Measurements from ENCODE around the gene EBPL.

DNA sequence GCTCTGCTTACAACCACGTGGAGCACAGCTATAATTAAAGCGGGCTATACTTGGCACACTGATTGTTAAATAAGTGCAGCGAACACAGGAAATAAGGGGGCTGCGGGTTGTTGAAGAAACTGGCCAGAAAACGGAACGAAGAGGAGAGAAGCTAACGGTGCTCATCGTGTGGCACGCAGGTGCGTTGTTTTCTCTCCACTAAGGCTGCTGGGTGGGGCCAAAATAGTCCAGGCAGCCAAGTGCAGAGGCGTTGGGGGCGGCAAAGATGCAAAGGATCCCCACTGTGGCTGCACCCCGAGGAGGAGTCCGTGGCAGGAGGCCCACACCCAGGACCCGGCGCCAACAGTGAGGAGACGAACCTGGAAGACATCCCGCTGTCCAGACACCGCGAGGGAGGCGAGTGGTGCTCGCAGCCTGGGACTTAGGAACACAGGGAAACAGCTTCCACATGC, 71.1 kb downstream of the EBPL start:
- TF ChIP-seq RXRA (IDR thresholded peaks at IDR 0.05; ENCODE audit: borderline replicate concordance, low read depth), result no peak
- no peak for TF ChIP-seq CTCF (IDR thresholded peaks at IDR 0.05)

Data from SK-N-SH (cell line).